Uterus (tissue), 2 donors: ENCODE data around the gene NUPR2.
A peak's percentile ranks its signal among the peaks of the same experiment; 100 is the strongest.

Experiments used
- CTCF ChIP-seq, 4 experiments: fragments of 200-600 bp in 2 of 4; fragments of 450-650 bp in 2 of 4; sonication (generic) in 2 of 4; IDR thresholded peaks; one replicate each; pipeline ENCODE4 v1.5.1; 2016 to 2019; ENCODE audit warnings: antibody characterized with exemption in 4 of 4, mild to moderate bottlenecking in 2 of 4, moderate library complexity in 1 of 4
- POLR2A ChIP-seq, 2 donors: fragments of 450-650 bp; IDR thresholded peaks; one replicate each; pipeline ENCODE4 v1.6.1; 2016; ENCODE audit warnings: antibody characterized with exemption in 2 of 2, mild to moderate bottlenecking in 1 of 2, moderate library complexity in 1 of 2

DNA sequence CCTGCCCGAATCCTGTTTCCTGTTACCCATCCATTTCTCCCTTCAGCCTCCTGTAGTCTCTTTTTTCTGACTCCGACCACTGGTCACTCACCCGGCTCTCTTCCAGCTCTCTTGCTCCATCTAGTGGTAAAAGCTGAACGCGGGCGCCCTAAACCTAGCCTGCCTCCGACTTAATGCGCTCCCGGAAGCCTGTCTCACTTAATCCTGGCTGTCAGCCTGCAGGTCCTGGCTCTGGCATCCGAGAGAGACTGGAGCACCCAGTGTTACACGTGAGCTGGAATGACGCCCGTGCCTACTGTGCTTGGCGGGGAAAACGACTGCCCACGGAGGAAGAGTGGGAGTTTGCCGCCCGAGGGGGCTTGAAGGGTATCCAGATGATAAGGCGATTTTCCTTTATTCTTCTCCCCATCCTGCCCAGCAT, 41.8 kb downstream of the NUPR2 start:
- TF ChIP-seq CTCF (IDR thresholded peaks at IDR 0.05) (peak; percentile 84 to 91 (median 88)), POLR2A (IDR thresholded peaks at IDR 0.05) (no peak)
